CD4-positive, alpha-beta memory T cell (primary cell): Measurements from ENCODE around the gene HRK. TPM values are rescaled to one million over a fixed set of nuclear protein-coding genes. Genes with fewer than 3 reads are reported as not detected.

ENCODE experiments used
- CTCF ChIA-PET: fragments of 350-600 bp; sonication (Branson Sonifier 250); formaldehyde crosslinking; loops from one replicate; lab custom pipeline; 2021; ENCODE audit warnings: inconsistent platforms; ENCODE audit not compliant: partially characterized antibody; lab: Charles Lee
- POLR2A ChIA-PET: fragments of 350-600 bp; sonication (Branson Sonifier 250); formaldehyde crosslinking; loops from one replicate; lab custom pipeline; 2021; ENCODE audit not compliant: partially characterized antibody; lab: Charles Lee
- DNase-seq, 5 donors: peaks; one replicate each; pipeline versions ENCODE4 v3.0.0 to v3.0.0-alpha.2; 2020 to 2022; ENCODE audit warnings: mixed read lengths in 1 of 5
- H3K27ac ChIP-seq: one replicate; pipeline ENCODE4 v1.7.0; 2013; ENCODE audit warnings: low read depth, low read length
- H3K27me3 ChIP-seq: 2 replicates; pipeline ENCODE4 v1.7.0; 2013; ENCODE audit warnings: mild to moderate bottlenecking, low read length, moderate library complexity; ENCODE audit not compliant: insufficient read depth
- H3K36me3 ChIP-seq: 2 replicates; pipeline ENCODE4 v1.7.0; 2013; ENCODE audit warnings: mild to moderate bottlenecking, low read length, moderate library complexity; ENCODE audit not compliant: insufficient read depth
- H3K4me1 ChIP-seq: 2 replicates; pipeline ENCODE4 v1.7.0; 2013; ENCODE audit warnings: mild to moderate bottlenecking, low read length, moderate library complexity; ENCODE audit not compliant: insufficient read depth
- H3K4me3 ChIP-seq, 2 donors: one replicate each; pipeline ENCODE4 v1.7.0; 2013; ENCODE audit warnings: low read length in 2 of 2, mild to moderate bottlenecking in 1 of 2
- H3K9me3 ChIP-seq, 2 donors: one replicate each; pipeline ENCODE4 v1.7.0; 2013; ENCODE audit warnings: low read length in 2 of 2, control low read depth in 1 of 2; ENCODE audit not compliant: control insufficient read depth in 1 of 2
- H3K27ac Mint-ChIP-seq, 7 donors: one replicate each; pipeline ENCODE4 v1.8.0; 2020 to 2021; ENCODE audit warnings: mixed read lengths in 7 of 7, mild to moderate bottlenecking in 6 of 7, inconsistent platforms in 3 of 7, moderate library complexity in 3 of 7
- H3K27me3 Mint-ChIP-seq, 2 donors: one replicate each; pipeline ENCODE4 v1.8.0; 2020 to 2021; ENCODE audit warnings: mixed read lengths in 2 of 2
- H3K36me3 Mint-ChIP-seq, 2 donors: one replicate each; pipeline ENCODE4 v1.8.0; 2020 to 2021; ENCODE audit warnings: mixed read lengths in 2 of 2, inconsistent platforms in 1 of 2, mild to moderate bottlenecking in 1 of 2
- H3K4me1 Mint-ChIP-seq, 4 donors: one replicate each; pipeline ENCODE4 v1.8.0; 2020 to 2021; ENCODE audit warnings: mixed read lengths in 4 of 4, mild to moderate bottlenecking in 1 of 4
- H3K4me3 Mint-ChIP-seq, 8 donors: one replicate each; pipeline ENCODE4 v1.8.0; 2020 to 2021; ENCODE audit warnings: mixed read lengths in 8 of 8, mild to moderate bottlenecking in 7 of 8, moderate library complexity in 6 of 8, inconsistent platforms in 3 of 8
- H3K9me3 Mint-ChIP-seq, 8 donors: one replicate each; pipeline ENCODE4 v1.8.0; 2020 to 2021; ENCODE audit warnings: mixed read lengths in 8 of 8, mild to moderate bottlenecking in 5 of 8, inconsistent platforms in 3 of 8, moderate library complexity in 1 of 8
- intact Hi-C: fragments of 100-400 bp; cut with micrococcal nuclease; formaldehyde crosslinking; loops from one replicate; pipeline ENCODE4 v1.15.1; 2023
- polyA plus RNA-seq, 2 donors: library from polyadenylated mRNA; unstranded; fragments of 300-500 nt; fragmentation: Illumina TruSeq; gene quantifications; one replicate each; pipeline ENCODE4 v1.2.3, GENCODE V29; 2021
- total RNA-seq, 2 experiments: library from RNA; stranded (reverse); gene quantifications; one replicate each; pipeline ENCODE4 v1.2.3, GENCODE V29; 2021

Gene HRK
- total and polyA plus RNA-seq, 4 experiments from 2014 or later: 0.06 TPM; not detected in 3

- H3K4me1 ChIP-seq: peaks cover 34% of the 10 kb centered on the region
- Mint-ChIP-seq H3K4me3 (no peak overlapping the region), H3K4me1 (peaks cover 28 to 76% (median 55%) of the 10 kb centered on the region in 4 donors), H3K9me3 (no peaks in the 10 kb centered on the region), H3K36me3 (peaks cover 5 to 6% of the 10 kb centered on the region in 2 donors), H3K27ac (peak overlapping the region in 1 of 7 donors; percentile 13), H3K27me3 (no peaks in the 10 kb centered on the region)
- no peaks in the 10 kb centered on the region for H3K36me3 ChIP-seq
- ChIA-PET POLR2A (no interaction called here), CTCF (no interaction called here)
- H3K27ac ChIP-seq: no peak overlapping the region
- no peaks in the 10 kb centered on the region for H3K9me3 ChIP-seq
- no peak overlapping the region for H3K4me3 ChIP-seq
- intact Hi-C loops: no loop called here
- H3K27me3 ChIP-seq: no peaks in the 10 kb centered on the region
- DNase-seq: no peak
Measured at GRCh38 chr12:116915326-116915725, 34.1 kb upstream of the HRK start.

DNA sequence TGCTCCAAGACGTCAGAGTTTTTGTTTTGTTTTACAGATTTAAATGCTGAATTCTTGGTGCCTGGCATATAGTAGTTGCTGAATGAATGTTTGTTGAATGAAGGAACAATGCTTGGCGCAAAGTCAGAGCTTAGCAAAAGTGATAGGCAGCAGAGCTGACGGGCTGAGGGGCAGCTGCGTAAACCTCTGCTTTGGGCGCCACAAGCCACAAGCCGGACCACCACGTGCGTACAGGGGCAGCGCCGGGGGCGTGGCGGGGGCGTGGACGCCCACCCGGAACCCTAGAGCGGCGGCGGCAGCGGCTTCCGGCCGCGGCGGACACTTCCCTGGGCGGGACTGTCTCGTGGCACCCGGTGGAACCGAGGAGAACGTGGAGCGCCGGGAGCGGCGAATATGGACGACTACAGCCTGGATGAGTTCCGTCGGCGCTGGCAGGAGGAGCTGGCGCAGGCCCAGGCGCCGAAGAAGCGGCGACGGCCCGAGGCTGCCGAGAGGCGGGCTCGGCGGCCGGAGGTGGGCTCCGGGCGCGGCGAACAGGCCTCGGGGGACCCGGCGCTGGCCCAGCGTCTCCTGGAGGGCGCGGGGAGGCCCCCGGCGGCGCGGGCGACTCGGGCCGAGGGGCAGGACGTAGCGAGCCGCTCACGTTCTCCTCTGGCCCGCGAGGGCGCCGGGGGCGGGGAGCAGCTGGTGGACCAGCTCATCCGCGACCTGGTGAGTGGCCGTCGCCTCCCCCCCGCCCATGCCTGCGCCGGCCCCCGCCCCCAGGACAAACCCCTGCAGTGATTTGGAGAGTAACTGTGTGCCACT is 29.6 kb upstream of the HRK start, which contains the start of gene FBXW8:
Gene FBXW8 (plus strand): TSS at position 306 of the 807 bp plus-strand sequence. CDS start 88 bp downstream, at position 394.
- Mint-ChIP-seq H3K4me1 (peaks cover 17 to 36% (median 27%) of the 10 kb centered on the region in 4 donors), H3K4me3 (peak within 1 kb of the TSS; percentile 87 to 98 (median 94)), H3K27me3 (peaks cover 3 to 5% of the 10 kb centered on the region in 2 donors), H3K36me3 (peaks cover 3 to 4% of the 10 kb centered on the region in 2 donors), H3K9me3 (no peaks in the 10 kb centered on the region), H3K27ac (peak within 1 kb of the TSS in 6 of 7 donors; percentile 9 to 93 (median 86))
- peaks cover 5% of the 10 kb centered on the region for H3K27me3 ChIP-seq
- no peaks in the 10 kb centered on the region for H3K9me3 ChIP-seq
- ChIA-PET CTCF (interaction anchor here (0.8 to 1.0 kb wide), 2 partner anchors 10 to 25 kb away, joined by 3 read pairs; no protein-coding TSS in a partner anchor), POLR2A (interaction anchor here (1.5 kb wide), 1 partner anchor 10 kb away, joined by 7 read pairs; no protein-coding TSS in a partner anchor)
- H3K4me3 ChIP-seq: peak within 1 kb of the TSS; percentile 30 to 54
- peaks cover 11% of the 10 kb centered on the region for H3K4me1 ChIP-seq
- peak; percentile 36 to 55 (median 50) for DNase-seq
- intact Hi-C loops: loop anchor here (2.0 kb wide), 1 partner anchor 14 kb away; no protein-coding TSS in a partner anchor
- H3K36me3 ChIP-seq: no peaks in the 10 kb centered on the region
- H3K27ac ChIP-seq: peak within 1 kb of the TSS; percentile 33

- peaks cover 5% of the 10 kb centered on the region for H3K27me3 ChIP-seq
- H3K4me1 ChIP-seq: peaks cover 10% of the 10 kb centered on the region
- intact Hi-C loops: loop anchor here (2.0 kb wide), 1 partner anchor 15 kb away; no protein-coding TSS in a partner anchor
- no peaks in the 10 kb centered on the region for H3K36me3 ChIP-seq
- Mint-ChIP-seq H3K36me3 (peaks cover 0 to 2% of the 10 kb centered on the region in 2 donors), H3K27ac (peak overlapping the region in 5 of 7 donors; percentile 51 to 93 (median 88)), H3K4me1 (peaks cover 16 to 34% (median 25%) of the 10 kb centered on the region in 4 donors), H3K4me3 (peak overlapping the region; percentile 86 to 98 (median 94)), H3K27me3 (peaks cover 4 to 5% of the 10 kb centered on the region in 2 donors), H3K9me3 (no peaks in the 10 kb centered on the region)
- H3K27ac ChIP-seq: peak overlapping the region; percentile 33
- ChIA-PET CTCF (interaction anchor here (1.0 kb wide), 1 partner anchor 26 kb away, joined by 3 read pairs; no protein-coding TSS in a partner anchor), POLR2A (interaction anchor here (1.5 kb wide), 1 partner anchor 11 kb away, joined by 7 read pairs; no protein-coding TSS in a partner anchor)
- peak overlapping the region; percentile 30 to 54 for H3K4me3 ChIP-seq
- no peak for DNase-seq
- H3K9me3 ChIP-seq: no peaks in the 10 kb centered on the region
Measured at GRCh38 chr12:116910280-116910644, 29.0 kb upstream of the HRK start.

DNA sequence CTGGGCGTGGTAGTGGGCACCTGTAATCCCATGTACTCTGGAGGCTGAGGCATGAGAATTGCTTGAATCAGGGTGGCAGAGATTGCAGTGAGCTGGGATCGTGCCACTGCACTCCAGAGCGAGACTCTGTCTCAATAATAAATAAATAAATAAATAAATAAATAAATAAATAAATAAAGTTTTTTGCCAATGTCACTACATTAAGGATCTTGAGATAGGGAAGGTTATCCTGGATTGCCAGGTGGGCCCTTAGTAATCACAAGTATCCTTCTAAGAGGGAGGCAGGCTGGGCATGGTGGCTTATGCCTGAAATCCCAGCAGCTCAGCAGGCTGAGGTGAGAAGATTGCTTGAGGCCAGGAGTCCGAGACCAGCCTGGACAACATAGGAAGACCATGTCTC is 25.0 kb upstream of the HRK start:
- peaks cover 0 to 2% of the 10 kb centered on the region in 2 donors for H3K36me3 Mint-ChIP-seq
- H3K27ac Mint-ChIP-seq: no peak overlapping the region
- no peak for DNase-seq
- Histone ChIP-seq H3K27ac (no peak overlapping the region), H3K9me3 (no peaks in the 10 kb centered on the region), H3K4me1 (peaks cover under 1% of the 10 kb centered on the region), H3K36me3 (no peaks in the 10 kb centered on the region), H3K27me3 (peaks cover 5% of the 10 kb centered on the region), H3K4me3 (no peak overlapping the region)
- no peak overlapping the region for H3K4me3 Mint-ChIP-seq
- CTCF ChIA-PET: no interaction called here
- peaks cover 11 to 16% of the 10 kb centered on the region in 2 donors for H3K27me3 Mint-ChIP-seq
- intact Hi-C loops: no loop called here
- POLR2A ChIA-PET: no interaction called here
- peaks cover 3 to 6% (median 5%) of the 10 kb centered on the region in 4 donors for H3K4me1 Mint-ChIP-seq
- H3K9me3 Mint-ChIP-seq: peaks cover 0 to 6% (median 0%) of the 10 kb centered on the region in 8 donors

GRCh38 chr12:116903818-116904217 is 22.6 kb upstream of the HRK start:
- no peaks in the 10 kb centered on the region for H3K36me3 ChIP-seq
- CTCF ChIA-PET: no interaction called here

DNA sequence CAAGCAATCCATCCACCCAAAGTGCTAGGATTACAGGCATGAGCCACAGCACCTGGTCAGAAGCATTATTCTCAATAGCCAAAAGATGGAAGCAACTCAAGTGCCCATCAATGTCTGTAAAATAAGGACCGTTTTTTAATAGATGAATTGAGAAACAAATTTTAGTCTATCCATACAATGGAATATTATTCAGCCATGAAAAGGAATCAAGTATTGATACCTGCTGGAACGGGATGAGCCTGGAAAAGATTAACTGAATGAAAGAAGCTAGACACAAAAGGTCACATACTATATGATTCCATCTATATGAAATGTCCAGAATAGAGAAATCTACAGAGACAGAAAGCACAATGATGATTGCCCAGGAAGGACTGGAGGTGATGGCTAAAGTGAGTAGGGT is 20.4 kb upstream of the HRK start:
- Mint-ChIP-seq H3K9me3 (peaks cover 0 to 8% (median 0%) of the 10 kb centered on the region in 8 donors), H3K4me3 (no peak overlapping the region), H3K4me1 (no peaks in the 10 kb centered on the region), H3K27me3 (peaks cover 14 to 18% of the 10 kb centered on the region in 2 donors), H3K27ac (no peak overlapping the region), H3K36me3 (no peaks in the 10 kb centered on the region)
- Histone ChIP-seq H3K36me3 (no peaks in the 10 kb centered on the region), H3K9me3 (no peaks in the 10 kb centered on the region), H3K27me3 (no peaks in the 10 kb centered on the region), H3K4me1 (no peaks in the 10 kb centered on the region), H3K4me3 (no peak overlapping the region), H3K27ac (no peak overlapping the region)
- no peak for DNase-seq
- POLR2A ChIA-PET: no interaction called here
- CTCF ChIA-PET: no interaction called here
- intact Hi-C loops: no loop called here

More at GRCh38 chr12:116903818-116904217, 22.6 kb upstream of the HRK start:
- DNase-seq: no peak
- Mint-ChIP-seq H3K27me3 (peaks cover 12 to 19% of the 10 kb centered on the region in 2 donors), H3K4me3 (no peak overlapping the region), H3K27ac (no peak overlapping the region), H3K4me1 (no peaks in the 10 kb centered on the region), H3K9me3 (peaks cover 0 to 6% (median 0%) of the 10 kb centered on the region in 8 donors), H3K36me3 (no peaks in the 10 kb centered on the region)
- POLR2A ChIA-PET: no interaction called here
- Histone ChIP-seq H3K9me3 (no peaks in the 10 kb centered on the region), H3K4me1 (no peaks in the 10 kb centered on the region), H3K4me3 (no peak overlapping the region), H3K27me3 (peaks cover 5% of the 10 kb centered on the region), H3K27ac (no peak overlapping the region)
- intact Hi-C loops: no loop called here

DNA sequence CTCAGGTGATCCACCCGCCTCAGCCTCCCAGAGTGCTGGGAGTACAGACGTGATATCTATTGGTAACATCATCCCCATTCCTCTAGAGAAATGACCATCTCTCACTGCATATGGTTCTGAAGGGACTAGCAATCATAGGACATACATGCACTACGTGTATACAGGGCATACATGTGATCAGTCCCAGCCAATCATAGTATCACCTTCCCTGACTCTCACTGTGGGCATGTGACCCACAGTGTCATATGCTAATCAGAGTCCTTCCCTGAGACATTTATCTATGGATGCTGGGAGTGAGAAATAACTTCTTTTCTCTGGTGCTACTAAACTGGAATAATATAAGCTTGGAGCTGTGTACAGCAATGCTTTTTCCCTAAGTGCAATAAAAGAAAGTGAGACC is 17.4 kb upstream of the HRK start:
- no peak overlapping the region for H3K27ac ChIP-seq
- H3K4me3 ChIP-seq: no peak overlapping the region
- no peaks in the 10 kb centered on the region for H3K36me3 ChIP-seq
- no peaks in the 10 kb centered on the region for H3K9me3 ChIP-seq
- POLR2A ChIA-PET: no interaction called here
- Mint-ChIP-seq H3K36me3 (no peaks in the 10 kb centered on the region), H3K27me3 (peaks cover 14 to 16% of the 10 kb centered on the region in 2 donors), H3K27ac (no peak overlapping the region), H3K4me3 (no peak overlapping the region), H3K4me1 (no peaks in the 10 kb centered on the region), H3K9me3 (peaks cover 0 to 8% (median 0%) of the 10 kb centered on the region in 8 donors)
- CTCF ChIA-PET: no interaction called here
- DNase-seq: no peak
- no peaks in the 10 kb centered on the region for H3K27me3 ChIP-seq
- no peaks in the 10 kb centered on the region for H3K4me1 ChIP-seq
- intact Hi-C loops: no loop called here
